Measurements from ENCODE around the gene PRKAG2. TPM values are rescaled to one million over a fixed set of nuclear protein-coding genes. Genes with fewer than 3 reads are reported as not detected.

The PRKAG2 gene
- total RNA-seq, 1 experiment from 2014 or later: 73.9 TPM

GRCh38 chr7:151781161-151781845 is 95.6 kb downstream of the PRKAG2 start:
- BruUV-seq (replicated peaks): no TSS peak
- intact Hi-C loops (cut with micrococcal nuclease): no loop called here
- CTCF ChIA-PET: interaction anchor here (0.6 to 5.1 kb wide), 18 partner anchors 8 to 470 kb away, joined by 3 to 92 read pairs (median 6); no protein-coding TSS in a partner anchor

GRCh38 chr7:151780631-151781030 is 96.3 kb downstream of the PRKAG2 start:
- H3K9me3 Mint-ChIP-seq (ENCODE audit: unreplicated experiment): peaks cover 10% of the 10 kb centered on the region
- no peak for DNase-seq (ENCODE audit: unreplicated experiment)
- intact Hi-C loops (cut with micrococcal nuclease): no loop called here
- POLR2A ChIA-PET: no interaction called here
- H3K27me3 Mint-ChIP-seq (ENCODE audit: insufficient read depth, unreplicated experiment): peaks cover 14% of the 10 kb centered on the region
- no peak for TF ChIP-seq CTCF (IDR thresholded peaks at IDR 0.05; ENCODE audit: unreplicated experiment)
- no peak overlapping the region for H3K4me3 Mint-ChIP-seq (ENCODE audit: unreplicated experiment)
- CTCF ChIA-PET: interaction anchor here (0.7 to 5.0 kb wide), 3 partner anchors 14 to 470 kb away, joined by 3 to 92 read pairs (median 5); no protein-coding TSS in a partner anchor
- no peaks in the 10 kb centered on the region for H3K4me1 Mint-ChIP-seq (ENCODE audit: insufficient read depth, unreplicated experiment)
- H3K27ac Mint-ChIP-seq (ENCODE audit: low read depth, unreplicated experiment): no peak overlapping the region
- no peaks in the 10 kb centered on the region for H3K36me3 Mint-ChIP-seq (ENCODE audit: insufficient read depth, unreplicated experiment)
- BruUV-seq (replicated peaks): no TSS peak

More at GRCh38 chr7:151781161-151781845, 95.6 kb downstream of the PRKAG2 start:
- no peak for DNase-seq (ENCODE audit: unreplicated experiment)
- no peak overlapping the region for H3K27ac Mint-ChIP-seq (ENCODE audit: low read depth, unreplicated experiment)
- H3K4me3 Mint-ChIP-seq (ENCODE audit: unreplicated experiment): no peak overlapping the region
- POLR2A ChIA-PET: interaction anchor here (0.6 to 1.0 kb wide), 2 partner anchors 151 to 317 kb away, joined by 3 read pairs; no protein-coding TSS in a partner anchor
- H3K4me1 Mint-ChIP-seq (ENCODE audit: insufficient read depth, unreplicated experiment): no peaks in the 10 kb centered on the region
- TF ChIP-seq CTCF (IDR thresholded peaks at IDR 0.05; ENCODE audit: unreplicated experiment): no peak
- peaks cover 14% of the 10 kb centered on the region for H3K27me3 Mint-ChIP-seq (ENCODE audit: insufficient read depth, unreplicated experiment)
- peaks cover 10% of the 10 kb centered on the region for H3K9me3 Mint-ChIP-seq (ENCODE audit: unreplicated experiment)
- H3K36me3 Mint-ChIP-seq (ENCODE audit: insufficient read depth, unreplicated experiment): no peaks in the 10 kb centered on the region

GRCh38 chr7:151779678-151780077 is 97.2 kb downstream of the PRKAG2 start:
- Mint-ChIP-seq H3K4me1 (ENCODE audit: insufficient read depth, unreplicated experiment) (no peaks in the 10 kb centered on the region), H3K4me3 (ENCODE audit: unreplicated experiment) (no peak overlapping the region), H3K27me3 (ENCODE audit: insufficient read depth, unreplicated experiment) (peaks cover 14% of the 10 kb centered on the region), H3K9me3 (ENCODE audit: unreplicated experiment) (peaks cover 10% of the 10 kb centered on the region), H3K27ac (ENCODE audit: low read depth, unreplicated experiment) (no peak overlapping the region), H3K36me3 (ENCODE audit: insufficient read depth, unreplicated experiment) (no peaks in the 10 kb centered on the region)
- DNase-seq (ENCODE audit: unreplicated experiment): no peak
- POLR2A ChIA-PET: no interaction called here
- CTCF ChIA-PET: interaction anchor here (0.6 to 1.5 kb wide), 4 partner anchors 21 to 320 kb away, joined by 3 to 6 read pairs (median 3); no protein-coding TSS in a partner anchor
- BruUV-seq (replicated peaks): no TSS peak
- intact Hi-C loops (cut with micrococcal nuclease): no loop called here
- TF ChIP-seq CTCF (IDR thresholded peaks at IDR 0.05; ENCODE audit: unreplicated experiment): no peak

GRCh38 chr7:151779255-151779654 is 97.7 kb downstream of the PRKAG2 start:
- no TSS peak for BruUV-seq (replicated peaks)
- Mint-ChIP-seq H3K27me3 (ENCODE audit: insufficient read depth, unreplicated experiment) (peaks cover 14% of the 10 kb centered on the region), H3K9me3 (ENCODE audit: unreplicated experiment) (peaks cover 10% of the 10 kb centered on the region), H3K4me3 (ENCODE audit: unreplicated experiment) (no peak overlapping the region), H3K4me1 (ENCODE audit: insufficient read depth, unreplicated experiment) (no peaks in the 10 kb centered on the region), H3K36me3 (ENCODE audit: insufficient read depth, unreplicated experiment) (no peaks in the 10 kb centered on the region), H3K27ac (ENCODE audit: low read depth, unreplicated experiment) (no peak overlapping the region)
- ChIA-PET POLR2A (interaction anchor here (1.0 kb wide), 1 partner anchor 9 kb away, joined by 3 read pairs; no protein-coding TSS in a partner anchor), CTCF (interaction anchor here (0.6 to 1.5 kb wide), 8 partner anchors 11 to 411 kb away, joined by 3 to 9 read pairs (median 3); no protein-coding TSS in a partner anchor)
- DNase-seq (ENCODE audit: unreplicated experiment): no peak
- TF ChIP-seq CTCF (IDR thresholded peaks at IDR 0.05; ENCODE audit: unreplicated experiment): no peak
- intact Hi-C loops (cut with micrococcal nuclease): no loop called here
